ENCODE data around the gene COL7A1. TPM values are rescaled to one million over a fixed set of nuclear protein-coding genes. Genes with fewer than 3 reads are reported as not detected.

The COL7A1 gene
- total RNA-seq, 1 donor from 2014 or later = 62.0 TPM

- DNase-seq = no peak
- Mint-ChIP-seq H3K4me3 (ENCODE audit: unreplicated experiment) (peak overlapping the region; percentile 78), H3K4me1 (ENCODE audit: low read depth, unreplicated experiment) (peaks cover 17% of the 10 kb centered on the region), H3K9me3 (ENCODE audit: unreplicated experiment) (peaks cover 3% of the 10 kb centered on the region), H3K27ac (ENCODE audit: unreplicated experiment) (no peak overlapping the region), H3K36me3 (ENCODE audit: unreplicated experiment) (no peaks in the 10 kb centered on the region), H3K27me3 (ENCODE audit: unreplicated experiment) (peaks cover 2% of the 10 kb centered on the region)
- TF ChIP-seq, protein P1, sequence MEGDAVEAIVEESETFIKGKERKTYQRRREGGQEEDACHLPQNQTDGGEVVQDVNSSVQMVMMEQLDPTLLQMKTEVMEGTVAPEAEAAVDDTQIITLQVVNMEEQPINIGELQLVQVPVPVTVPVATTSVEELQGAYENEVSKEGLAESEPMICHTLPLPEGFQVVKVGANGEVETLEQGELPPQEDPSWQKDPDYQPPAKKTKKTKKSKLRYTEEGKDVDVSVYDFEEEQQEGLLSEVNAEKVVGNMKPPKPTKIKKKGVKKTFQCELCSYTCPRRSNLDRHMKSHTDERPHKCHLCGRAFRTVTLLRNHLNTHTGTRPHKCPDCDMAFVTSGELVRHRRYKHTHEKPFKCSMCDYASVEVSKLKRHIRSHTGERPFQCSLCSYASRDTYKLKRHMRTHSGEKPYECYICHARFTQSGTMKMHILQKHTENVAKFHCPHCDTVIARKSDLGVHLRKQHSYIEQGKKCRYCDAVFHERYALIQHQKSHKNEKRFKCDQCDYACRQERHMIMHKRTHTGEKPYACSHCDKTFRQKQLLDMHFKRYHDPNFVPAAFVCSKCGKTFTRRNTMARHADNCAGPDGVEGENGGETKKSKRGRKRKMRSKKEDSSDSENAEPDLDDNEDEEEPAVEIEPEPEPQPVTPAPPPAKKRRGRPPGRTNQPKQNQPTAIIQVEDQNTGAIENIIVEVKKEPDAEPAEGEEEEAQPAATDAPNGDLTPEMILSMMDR (IDR thresholded peaks at IDR 0.05; ENCODE audit: partially characterized antibody, unreplicated experiment) = no peak
Observed at GRCh38 chr3:48636149-48636655, 41.1 kb upstream of the COL7A1 start.

- peak; percentile 99 for DNase-seq
- Mint-ChIP-seq H3K27ac (ENCODE audit: unreplicated experiment) (peak within 1 kb of the TSS; percentile 33), H3K9me3 (ENCODE audit: unreplicated experiment) (peaks cover 3% of the 10 kb centered on the region), H3K4me1 (ENCODE audit: low read depth, unreplicated experiment) (peaks cover 17% of the 10 kb centered on the region), H3K4me3 (ENCODE audit: unreplicated experiment) (peak within 1 kb of the TSS; percentile 78), H3K36me3 (ENCODE audit: unreplicated experiment) (no peaks in the 10 kb centered on the region), H3K27me3 (ENCODE audit: unreplicated experiment) (peaks cover 2% of the 10 kb centered on the region)
- TF ChIP-seq, protein P1 (IDR thresholded peaks at IDR 0.05; ENCODE audit: partially characterized antibody, unreplicated experiment) = peak; percentile 67
Observed at GRCh38 chr3:48635222-48636021, 40.3 kb upstream of the COL7A1 start, which contains the start of gene SLC26A6. TSS of gene SLC26A6 (minus strand) at chr3:48635461. CDS start at chr3:48635393, 68 bp downstream.

DNA sequence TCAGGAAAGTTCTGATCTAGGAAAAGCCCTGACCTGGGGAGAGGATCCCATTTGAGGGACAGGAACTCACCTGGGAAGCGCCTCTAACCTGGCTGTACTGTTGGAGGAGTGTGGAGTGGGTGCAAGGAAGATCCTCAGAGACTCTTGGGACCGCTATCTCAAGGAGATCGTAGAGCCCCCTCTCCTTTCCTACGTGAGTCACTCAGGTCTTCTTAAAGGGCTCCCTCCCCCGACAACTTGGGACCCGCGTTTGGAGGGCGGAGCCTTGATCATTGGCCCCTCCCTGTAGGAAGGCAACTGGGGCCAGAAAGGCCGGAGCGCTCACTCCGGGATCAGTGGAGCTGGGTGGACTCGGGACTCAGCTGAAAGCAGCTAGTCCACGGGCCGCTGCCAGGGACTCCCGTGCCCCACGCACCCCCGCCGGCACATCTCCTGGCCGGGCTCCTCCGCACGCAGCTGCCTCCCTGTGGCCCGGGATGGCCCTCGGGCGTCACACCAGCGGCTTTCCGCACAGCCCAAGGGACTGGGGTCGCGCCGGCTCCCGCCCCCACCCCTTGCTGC, 39.6 kb upstream of the COL7A1 start:
- TF ChIP-seq, protein P1 (IDR thresholded peaks at IDR 0.05; ENCODE audit: partially characterized antibody, unreplicated experiment) = no peak
- Mint-ChIP-seq H3K9me3 (ENCODE audit: unreplicated experiment) (peaks cover 3% of the 10 kb centered on the region), H3K4me3 (ENCODE audit: unreplicated experiment) (peak overlapping the region; percentile 78), H3K27ac (ENCODE audit: unreplicated experiment) (no peak overlapping the region), H3K27me3 (ENCODE audit: unreplicated experiment) (peaks cover 2% of the 10 kb centered on the region), H3K36me3 (ENCODE audit: unreplicated experiment) (no peaks in the 10 kb centered on the region), H3K4me1 (ENCODE audit: low read depth, unreplicated experiment) (peaks cover 17% of the 10 kb centered on the region)
- DNase-seq = peak; percentile 47

DNA sequence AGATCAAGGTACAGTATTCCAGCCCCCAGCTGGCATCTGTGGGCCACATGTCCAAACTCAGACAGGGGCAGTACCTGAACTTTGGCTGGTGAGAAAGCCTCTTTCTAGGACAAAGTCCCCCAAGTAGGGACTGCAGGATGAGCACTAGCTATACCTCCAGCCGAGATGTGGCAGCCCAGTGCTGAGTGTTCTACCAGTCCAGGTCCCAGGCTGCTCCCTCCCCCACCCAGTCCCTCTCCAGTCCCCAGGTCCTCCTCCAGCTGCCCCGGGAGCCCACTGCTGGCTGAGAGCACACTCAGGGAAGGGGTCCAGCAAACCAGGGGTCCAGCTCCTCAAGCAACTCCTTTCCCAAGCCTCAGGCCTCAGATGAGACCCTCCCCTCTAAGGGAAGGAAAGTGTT, 38.6 kb upstream of the COL7A1 start:
- H3K27me3 Mint-ChIP-seq (ENCODE audit: unreplicated experiment) = peaks cover 5% of the 10 kb centered on the region
- no peaks in the 10 kb centered on the region for H3K36me3 Mint-ChIP-seq (ENCODE audit: unreplicated experiment)
- no peak for DNase-seq
- H3K4me3 Mint-ChIP-seq (ENCODE audit: unreplicated experiment) = no peak overlapping the region
- peaks cover 3% of the 10 kb centered on the region for H3K9me3 Mint-ChIP-seq (ENCODE audit: unreplicated experiment)
- H3K4me1 Mint-ChIP-seq (ENCODE audit: low read depth, unreplicated experiment) = peaks cover 13% of the 10 kb centered on the region
- H3K27ac Mint-ChIP-seq (ENCODE audit: unreplicated experiment) = no peak overlapping the region
- TF ChIP-seq, protein P1 (IDR thresholded peaks at IDR 0.05; ENCODE audit: partially characterized antibody, unreplicated experiment) = no peak

- no peaks in the 10 kb centered on the region for H3K36me3 Mint-ChIP-seq (ENCODE audit: unreplicated experiment)
- peaks cover 13% of the 10 kb centered on the region for H3K4me1 Mint-ChIP-seq (ENCODE audit: low read depth, unreplicated experiment)
- H3K4me3 Mint-ChIP-seq (ENCODE audit: unreplicated experiment) = no peak overlapping the region
Observed at GRCh38 chr3:48633256-48633655, 38.1 kb upstream of the COL7A1 start.

More at GRCh38 chr3:48633256-48633655, 38.1 kb upstream of the COL7A1 start:
- Mint-ChIP-seq H3K27ac (ENCODE audit: unreplicated experiment) (no peak overlapping the region), H3K9me3 (ENCODE audit: unreplicated experiment) (peaks cover 3% of the 10 kb centered on the region), H3K27me3 (ENCODE audit: unreplicated experiment) (peaks cover 5% of the 10 kb centered on the region)
- TF ChIP-seq, protein P1 (IDR thresholded peaks at IDR 0.05; ENCODE audit: partially characterized antibody, unreplicated experiment) = no peak
- no peak for DNase-seq
